ENCODE results near the gene TENT4B. TPM values are rescaled to one million over a fixed set of nuclear protein-coding genes. Genes with fewer than 3 reads are reported as not detected.
A peak's percentile ranks its signal among the peaks of the same experiment; 100 is the strongest.
"Not testable (repeated sequence)": the region's sequence is repeated elsewhere in the genome, so short reads cannot be mapped to it uniquely, and the experiment has no call there.

Gene TENT4B
- total RNA-seq, 1 donor from 2014 or later: 7.7 TPM

DNA sequence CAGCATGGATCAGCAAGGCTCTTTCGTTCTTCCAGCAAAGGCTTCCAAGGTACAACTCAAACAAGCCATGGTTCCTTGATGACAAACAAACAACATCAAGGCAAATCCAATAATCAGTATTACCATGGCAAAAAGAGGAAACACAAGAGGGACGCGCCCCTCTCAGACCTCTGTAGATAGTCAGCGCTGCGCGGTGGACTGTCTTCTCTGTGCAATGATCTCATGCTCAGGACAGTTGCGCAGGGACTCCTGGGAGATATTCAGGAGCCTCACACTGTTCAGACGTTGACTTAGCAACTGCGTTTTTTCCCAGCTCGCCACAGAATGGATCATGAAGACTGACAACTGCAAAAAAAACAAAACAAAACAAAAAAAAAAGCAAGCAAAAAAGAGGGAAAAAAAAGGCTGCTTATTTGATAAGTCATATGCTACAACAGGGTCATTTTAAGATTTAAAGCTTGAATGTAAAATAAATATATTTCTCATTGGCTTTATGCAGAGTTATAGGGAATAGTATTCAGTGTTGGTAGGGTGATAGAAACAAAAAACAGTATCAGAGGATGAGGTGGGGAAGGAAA lies 76.1 kb downstream of the TENT4B start:
- DNase-seq (ENCODE audit: low read depth in 2 of 2): no peak

DNA sequence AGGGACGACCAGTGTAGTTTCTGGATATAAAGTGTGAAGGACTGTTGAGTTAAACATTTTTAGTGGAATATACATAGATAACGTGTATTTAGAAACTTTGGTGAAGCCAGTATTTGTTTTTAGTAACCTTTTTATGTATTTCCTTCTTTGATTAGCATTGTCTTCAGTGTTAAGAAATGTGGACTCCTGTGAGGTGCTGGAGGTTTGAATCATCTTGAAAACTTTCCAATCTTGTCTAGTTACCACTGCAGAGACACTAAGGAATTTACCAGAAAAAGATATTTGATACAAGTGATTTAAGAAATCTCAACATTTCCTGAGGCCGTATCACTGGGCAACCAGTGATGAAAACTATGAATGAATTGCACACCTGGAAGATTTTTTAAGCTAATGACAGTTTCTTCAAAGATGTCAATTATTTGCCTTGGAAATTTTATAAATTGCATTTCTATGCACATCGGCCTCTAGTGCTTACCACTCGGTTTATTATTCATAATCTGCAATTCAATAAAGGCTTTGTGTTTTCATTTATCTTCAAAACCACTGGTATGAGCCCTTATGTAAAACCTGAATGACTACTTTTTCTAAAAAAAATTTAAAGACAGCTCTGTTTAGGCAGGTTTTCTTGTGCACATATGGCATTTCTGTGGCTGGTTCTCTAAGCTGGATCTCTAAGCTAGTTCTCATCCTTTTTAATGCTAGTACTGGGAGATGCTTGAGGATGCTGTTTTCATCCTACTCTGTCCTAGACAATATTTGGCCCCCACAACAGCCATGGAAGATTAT lies 81.9 kb downstream of the TENT4B start:
- no peak for DNase-seq (ENCODE audit: low read depth in 2 of 2)

DNA sequence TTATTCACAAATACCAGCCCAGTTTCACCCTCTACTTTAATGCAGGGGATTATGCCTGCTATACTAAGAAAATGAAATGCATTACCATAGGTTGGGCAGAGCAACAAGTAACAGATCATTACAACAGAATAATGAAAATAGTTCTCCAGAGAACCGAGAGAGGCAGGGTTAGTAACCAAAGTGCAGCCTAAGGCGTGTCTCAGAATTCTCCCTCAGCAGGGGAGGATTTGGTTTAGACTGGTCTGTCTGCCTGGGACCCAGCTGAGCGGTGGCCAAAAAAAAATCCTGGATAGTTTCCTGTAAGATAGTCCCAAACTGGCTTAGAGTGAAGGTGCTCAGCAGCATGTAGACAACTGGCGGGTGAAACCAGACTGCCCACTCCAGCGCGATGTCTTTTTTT lies 82.5 kb downstream of the TENT4B start:
- no peak for DNase-seq (ENCODE audit: low read depth in 2 of 2)

DNA sequence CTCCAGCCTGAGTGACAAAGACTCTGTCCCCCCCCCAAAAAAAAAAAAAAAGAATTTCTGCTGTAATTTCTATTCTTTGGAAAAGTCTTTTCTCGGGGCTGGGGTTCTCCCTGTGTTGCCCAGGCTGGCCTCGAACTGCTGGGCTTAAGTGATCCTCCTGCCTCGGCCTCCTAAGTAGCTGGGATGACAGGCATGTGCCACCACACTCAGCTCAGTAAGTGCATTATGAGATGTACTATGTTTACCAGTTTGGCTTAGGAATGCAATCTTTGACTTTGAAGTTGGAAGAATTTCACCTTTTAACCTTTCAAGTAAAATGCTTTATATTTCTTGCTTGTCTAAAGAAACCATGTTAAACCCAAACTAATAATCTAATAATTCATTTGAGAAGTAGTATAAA lies 85.2 kb downstream of the TENT4B start:
- no peak for DNase-seq (ENCODE audit: low read depth in 2 of 2)

DNA sequence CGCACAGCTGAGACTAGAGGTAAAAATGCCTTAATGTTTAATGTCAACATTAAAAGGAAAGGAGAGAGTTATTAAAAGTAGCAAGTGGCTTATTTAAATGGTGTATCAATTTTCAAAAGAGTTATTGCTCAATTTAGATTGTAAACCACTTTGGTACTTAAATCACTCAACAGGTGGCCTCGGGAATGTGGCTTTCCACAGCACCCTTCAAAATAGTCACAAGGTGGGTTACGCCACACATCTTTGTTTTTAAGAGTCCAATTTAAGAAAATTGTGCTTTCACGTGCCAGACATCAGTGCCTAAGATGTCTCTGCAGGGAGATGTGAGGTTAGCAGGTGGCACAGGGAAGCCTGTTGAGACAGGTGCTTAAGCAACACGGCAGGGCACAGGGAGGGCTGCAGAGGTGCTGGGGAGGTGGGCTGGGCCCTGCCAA lies 85.8 kb downstream of the TENT4B start:
- no peak for DNase-seq (ENCODE audit: low read depth in 2 of 2)

DNA sequence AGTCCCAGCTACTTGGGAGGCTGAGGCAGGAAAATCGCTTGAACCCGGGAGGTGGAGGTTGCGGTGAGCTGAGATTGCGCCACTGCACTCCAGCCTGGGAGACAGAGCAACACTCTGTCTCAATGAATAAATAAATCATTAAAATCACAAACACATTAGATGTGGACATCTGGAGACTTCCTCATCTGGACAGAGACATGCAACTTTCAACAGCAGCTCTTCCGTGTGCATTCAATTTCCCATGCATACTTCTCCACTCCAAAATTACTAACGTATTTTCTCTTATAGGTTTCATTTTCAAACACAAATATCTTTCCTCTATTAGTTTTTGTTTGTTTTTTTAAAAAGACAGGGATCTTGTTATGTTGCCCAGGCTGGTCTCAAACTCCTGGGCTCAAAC lies 89.9 kb downstream of the TENT4B start:
- not testable (repeated sequence) for DNase-seq (ENCODE audit: low read depth in 2 of 2)

DNA sequence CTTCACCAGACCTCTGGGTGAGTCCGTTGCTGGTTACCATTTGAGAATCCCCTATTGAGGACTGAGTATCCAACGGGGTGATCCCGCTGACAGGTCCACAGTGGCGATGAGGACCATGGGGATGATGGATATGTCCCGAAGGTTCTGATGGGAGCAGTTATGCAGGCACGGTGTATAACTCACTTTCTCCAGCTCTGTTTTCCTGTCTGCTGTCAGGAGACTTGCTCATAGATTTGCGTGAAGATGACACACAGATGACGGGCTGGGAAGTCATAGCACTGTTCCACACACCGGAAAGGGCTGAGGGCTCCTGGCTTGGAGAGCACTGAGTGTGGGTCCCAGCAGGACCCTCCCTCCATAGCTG lies 91.0 kb downstream of the TENT4B start:
- DNase-seq (ENCODE audit: low read depth in 2 of 2): peak in 1 of 2 donors; percentile 39

DNA sequence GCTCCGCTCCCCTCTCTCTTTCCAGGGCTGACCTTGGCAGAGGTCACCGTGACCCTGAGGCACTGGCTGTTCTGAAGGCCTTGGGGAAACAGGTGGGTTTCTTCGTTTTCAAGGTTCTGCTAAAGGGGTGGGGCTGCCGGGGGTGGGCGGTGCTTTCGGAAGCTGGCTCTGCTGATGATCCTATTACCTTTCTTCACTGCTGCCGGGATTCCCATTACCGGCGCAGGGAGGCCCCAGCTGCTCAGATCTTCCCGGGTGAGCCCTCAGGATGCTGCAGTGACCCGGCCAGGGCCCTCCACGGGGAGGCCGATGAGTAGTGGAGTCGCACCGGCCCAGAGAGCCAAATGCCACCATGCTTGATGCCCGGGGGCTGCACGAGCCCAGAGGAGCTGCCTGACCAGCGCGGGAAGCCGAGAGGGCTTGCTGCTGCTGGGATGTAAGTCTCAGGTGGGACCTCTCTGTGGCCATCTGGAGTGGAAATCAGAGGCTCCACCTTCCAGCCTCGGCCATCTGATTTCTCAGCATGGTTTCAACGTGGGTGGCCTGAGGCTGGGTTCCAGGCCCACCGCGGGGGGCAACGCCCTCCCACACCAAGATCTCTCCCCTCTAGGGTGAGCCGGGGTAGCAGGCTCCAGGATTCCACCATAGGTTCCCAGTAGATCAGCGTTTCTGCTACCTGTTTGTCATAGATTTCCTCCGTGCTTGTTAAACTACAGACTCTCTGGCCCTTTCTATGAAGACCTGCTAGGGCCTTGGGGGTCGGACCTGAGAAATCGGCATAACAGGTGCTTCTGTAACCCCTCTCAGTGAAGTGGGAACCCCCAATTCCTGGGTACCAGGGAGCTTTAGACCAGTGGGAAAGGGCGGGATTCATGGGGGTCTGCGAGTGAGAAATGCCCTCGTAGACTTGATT lies 91.7 kb downstream of the TENT4B start:
- DNase-seq (ENCODE audit: low read depth in 2 of 2): no peak

DNA sequence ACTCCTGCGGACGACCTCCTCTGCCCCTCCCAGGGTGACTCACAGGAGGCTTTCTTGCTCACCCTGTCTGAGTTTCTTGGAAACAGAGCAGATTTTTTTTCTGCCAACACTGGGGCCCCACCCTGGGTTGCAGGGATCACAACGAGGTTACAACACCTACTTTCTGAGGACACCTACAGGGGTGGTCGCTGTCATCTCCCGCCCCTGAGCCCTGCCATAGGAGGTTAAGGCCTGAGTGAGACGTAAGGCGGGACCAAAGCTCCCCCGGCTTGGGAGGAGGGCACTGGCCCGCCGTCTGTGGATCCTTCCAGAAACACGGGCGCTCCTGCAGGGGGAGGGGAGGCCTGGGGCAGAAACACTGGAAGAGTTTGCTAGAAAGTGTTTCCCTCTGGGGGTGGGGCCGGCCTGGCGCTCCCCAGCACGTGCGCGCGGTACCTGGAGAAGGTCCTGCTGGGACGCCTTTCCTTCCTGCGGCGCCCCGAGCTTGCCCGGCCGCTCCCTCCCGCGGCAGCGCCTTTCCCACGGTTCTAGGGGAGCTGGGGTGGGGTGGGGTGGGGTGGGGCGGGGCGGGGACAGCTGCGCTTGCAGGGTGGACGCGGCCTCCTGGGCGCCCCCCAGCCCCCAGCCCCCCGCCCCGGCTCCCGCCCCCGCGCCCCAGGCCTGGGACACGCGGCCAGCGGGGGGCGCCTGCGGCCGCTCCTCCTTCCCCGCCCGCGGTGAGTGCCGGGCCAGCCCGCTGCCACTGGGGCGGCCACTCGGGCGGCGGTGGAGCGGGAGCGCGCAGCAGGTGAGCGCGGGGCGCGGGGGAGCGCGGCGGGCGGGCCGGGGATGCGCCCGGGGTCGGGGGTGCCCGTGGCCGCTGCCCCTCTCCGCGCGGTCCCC lies 92.6 kb downstream of the TENT4B start:
- peak; percentile 51 to 57 for DNase-seq (ENCODE audit: low read depth in 2 of 2)

DNA sequence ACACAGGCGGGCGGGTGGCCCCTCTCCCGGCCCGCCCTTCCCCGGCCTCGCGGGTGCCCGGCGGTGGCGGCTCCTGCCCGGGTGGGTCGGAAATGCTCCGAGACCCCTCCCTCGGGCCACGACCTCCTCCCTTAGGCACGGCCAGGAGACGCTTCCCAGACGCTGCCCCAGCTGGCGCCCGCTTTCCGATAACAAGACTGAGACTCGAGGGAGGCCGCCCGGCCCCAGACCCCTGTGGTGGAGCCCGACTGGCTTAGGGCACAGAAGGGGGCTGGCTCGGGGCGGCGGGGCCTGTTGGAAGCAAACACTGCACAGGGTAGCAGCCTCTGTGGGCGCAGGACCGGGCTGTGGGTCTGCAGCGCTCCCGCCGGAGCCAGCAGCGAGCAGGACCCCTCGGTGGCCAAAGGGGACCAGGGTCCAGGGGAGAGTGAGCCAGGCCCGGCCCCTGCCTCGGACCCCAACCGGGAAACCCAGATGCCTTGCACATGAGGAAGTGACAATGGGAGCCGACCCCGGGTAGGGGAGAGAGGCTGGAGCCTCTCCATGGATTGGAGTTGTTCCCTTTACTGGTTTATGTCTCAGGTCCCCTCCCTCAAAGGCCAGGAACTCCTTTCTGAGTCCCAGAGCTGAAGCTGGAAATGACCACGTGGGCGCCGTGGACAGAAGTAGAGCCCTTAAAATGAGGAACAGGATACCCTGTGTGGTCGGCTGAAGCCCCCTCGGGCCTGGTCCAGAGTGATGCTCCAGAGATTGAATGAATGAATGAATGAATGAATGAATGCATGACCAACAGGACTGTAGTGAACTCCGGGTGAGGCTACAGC lies 93.4 kb downstream of the TENT4B start:
- peak in 1 of 2 donors; percentile 12 for DNase-seq (ENCODE audit: low read depth in 2 of 2)

DNA sequence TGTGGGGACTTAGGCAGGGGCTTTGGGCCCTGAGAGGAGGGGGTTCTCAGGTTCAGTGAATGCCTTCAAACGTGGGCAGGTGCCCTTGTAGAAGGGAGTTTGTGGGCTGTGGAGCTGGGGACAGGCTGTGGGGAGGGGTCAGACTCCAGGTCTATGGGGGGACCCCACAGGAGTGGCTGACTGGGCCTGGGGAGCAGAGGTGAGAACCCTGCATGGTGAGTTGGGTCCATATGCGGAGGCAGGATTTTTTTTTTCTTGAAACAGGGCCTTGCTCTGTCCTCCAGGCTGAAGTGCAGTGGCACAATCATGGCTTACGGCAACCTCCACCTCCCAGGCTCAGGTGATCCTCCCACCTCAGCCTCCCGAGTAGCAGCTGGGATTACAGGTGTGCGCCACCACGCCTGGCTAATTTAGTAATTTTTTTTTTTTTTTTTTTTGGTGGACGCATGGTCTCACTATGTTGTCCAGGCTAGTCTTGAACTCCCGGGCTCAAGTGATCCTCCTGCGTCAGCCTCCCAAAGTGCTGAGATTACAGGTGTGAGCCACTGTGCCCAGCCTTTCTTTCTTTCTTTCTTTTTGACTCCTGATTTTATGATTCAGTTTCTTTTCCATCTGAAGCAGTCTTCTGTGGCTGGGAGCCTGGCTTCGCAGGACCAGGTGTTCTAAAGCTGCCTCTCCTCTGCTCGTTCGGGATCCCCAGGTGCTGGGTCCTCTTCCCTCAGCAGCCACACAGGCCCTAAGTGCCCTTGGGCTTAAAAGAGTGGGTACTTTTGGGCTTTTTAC lies 94.2 kb downstream of the TENT4B start:
- DNase-seq (ENCODE audit: low read depth in 2 of 2): no peak

DNA sequence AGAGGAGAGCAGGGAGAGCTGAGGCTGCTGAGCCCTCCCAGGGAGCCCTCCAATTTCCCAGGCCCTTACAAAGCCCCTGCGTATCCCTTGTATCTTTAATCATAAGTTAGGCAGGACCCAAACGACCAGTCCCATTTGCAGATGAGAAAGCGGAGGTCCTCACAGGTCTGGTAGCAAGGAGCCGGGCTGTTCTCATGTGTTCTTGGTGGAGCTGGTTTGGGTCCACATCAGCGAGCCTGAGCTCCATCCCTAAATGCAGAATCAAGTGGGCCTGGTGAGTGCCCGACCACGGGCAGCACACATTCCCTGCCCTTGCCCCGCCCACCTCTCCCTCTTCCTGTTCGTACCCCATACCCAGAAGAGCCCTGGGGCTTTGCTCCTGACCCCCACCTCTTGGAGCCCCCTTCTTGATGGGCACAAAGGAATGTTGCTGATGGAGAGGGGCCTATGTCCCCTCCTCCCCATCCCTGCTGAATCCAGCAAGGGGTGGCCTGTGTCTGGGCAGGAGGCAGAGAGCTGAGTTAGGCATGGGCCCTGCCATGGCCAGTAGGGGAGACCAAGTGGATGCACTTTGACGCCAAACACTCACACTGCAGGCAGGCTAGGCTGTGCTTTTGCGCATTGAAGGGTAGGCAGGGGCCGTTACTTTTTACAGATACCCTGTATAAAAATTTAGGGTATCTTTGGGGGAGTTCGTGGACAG lies 95.0 kb downstream of the TENT4B start:
- DNase-seq (ENCODE audit: low read depth in 2 of 2): no peak

DNA sequence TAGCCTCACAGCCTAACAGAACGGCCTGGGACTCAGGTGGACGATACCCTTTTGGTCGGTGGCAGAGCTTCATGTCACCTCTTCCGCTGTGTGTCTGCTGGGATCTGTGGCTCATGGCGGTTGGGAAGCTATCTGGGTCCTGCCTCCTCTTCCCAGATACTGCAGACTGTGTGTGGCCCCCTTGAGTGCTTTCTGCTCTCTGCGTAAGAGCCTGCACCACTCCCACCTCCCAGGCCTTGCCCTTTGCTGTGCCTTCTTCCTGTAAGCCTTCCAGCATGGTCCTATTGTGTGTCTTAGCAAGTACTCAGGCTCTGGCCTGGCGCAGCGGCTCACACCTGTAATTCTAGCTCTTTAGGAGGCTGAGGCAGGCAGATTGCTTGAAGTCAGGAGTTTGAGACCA lies 95.7 kb downstream of the TENT4B start:
- DNase-seq (ENCODE audit: low read depth in 2 of 2): no peak

DNA sequence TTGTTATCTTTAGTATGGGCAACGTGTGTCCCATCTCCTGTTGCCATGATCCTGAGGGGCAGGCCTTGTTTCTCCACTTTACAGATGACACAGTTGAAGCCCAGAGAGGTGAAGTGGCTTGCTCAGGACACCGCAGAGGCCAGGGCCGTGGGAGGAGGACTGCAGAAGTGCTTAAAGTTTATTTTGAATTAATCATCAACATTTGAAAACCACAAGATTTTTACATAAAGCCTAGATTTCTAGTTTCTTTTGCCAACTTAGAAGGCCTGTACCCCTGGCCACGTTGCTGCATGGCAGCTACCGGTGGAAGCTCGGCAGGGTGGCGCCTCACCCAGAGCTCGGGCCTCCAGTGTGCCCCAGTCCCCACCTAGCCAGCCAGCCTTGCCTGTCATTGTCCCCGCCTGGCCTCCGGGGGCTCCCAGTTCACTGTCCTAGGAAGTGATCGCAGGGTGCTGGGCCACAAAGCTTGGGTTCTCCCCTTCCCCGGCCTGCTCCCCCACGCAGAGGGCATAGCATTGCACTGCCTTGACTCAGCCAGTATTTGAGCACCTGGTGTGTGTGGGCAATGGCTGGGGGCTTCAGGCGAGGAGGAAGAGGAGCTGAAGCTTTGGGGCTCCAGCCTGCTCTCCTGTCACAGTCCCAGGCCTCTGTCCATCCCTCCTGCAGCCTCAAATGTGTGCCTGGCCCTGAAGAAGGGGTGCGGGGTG lies 98.4 kb downstream of the TENT4B start:
- no peak for DNase-seq (ENCODE audit: low read depth in 2 of 2)

DNA sequence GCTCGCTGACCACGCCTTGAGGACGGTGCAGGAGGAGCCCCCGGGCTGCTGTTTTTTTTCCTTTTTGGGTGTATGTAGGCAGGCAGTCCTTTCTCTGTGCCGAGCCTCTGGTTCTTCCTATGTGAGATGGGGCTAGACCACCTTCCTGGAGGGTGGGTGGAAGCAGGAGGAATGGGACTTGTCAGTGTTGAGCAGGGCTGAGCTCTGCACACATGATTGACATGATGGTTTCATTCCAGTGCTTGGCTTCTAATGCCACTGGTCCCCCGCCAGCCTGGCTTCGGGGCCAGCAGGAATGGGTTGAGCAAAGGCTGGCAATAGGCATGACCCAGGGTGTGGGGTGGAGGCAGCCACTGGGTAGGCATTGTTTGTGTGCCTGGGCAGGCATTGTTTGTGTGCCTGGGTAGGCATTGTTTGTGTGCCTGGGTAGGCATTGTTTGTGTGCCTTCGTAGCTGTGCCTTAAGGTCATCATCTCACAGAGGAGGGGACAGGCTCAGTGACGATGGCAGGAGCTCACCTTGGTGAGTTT lies 99.0 kb downstream of the TENT4B start:
- DNase-seq (ENCODE audit: low read depth in 2 of 2): no peak

DNA sequence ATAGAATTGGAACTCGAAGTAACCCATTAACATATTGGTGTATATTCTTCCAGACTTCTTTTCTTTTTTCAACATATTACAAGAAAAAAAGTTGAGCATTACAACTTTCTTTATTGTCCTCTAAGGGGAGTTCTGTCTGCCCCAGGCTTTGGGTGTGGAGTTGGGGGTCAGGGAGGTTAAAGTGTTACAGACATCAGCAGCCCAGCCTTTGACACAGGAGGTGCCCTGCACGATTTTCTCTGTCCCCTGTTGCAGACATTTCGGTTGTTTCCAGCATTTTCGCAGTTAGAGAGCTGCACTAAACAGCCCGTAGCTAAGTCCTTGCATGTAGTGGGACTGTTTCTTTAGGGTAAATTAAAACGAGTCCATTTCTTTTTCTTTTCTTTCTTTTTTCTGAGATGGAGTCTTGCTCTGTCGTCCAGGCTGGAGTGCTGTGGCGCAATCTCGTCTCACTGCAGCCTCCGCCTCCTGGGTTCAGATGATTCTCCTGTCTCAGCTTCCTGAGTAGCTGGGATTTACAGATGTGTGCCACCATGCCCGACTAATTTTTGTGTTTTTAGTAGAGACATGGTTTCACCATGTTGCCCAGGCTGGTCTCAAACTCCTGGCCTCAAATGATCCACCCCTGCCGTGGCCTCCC lies 99.9 kb downstream of the TENT4B start:
- no peak for DNase-seq (ENCODE audit: low read depth in 2 of 2)

DNA sequence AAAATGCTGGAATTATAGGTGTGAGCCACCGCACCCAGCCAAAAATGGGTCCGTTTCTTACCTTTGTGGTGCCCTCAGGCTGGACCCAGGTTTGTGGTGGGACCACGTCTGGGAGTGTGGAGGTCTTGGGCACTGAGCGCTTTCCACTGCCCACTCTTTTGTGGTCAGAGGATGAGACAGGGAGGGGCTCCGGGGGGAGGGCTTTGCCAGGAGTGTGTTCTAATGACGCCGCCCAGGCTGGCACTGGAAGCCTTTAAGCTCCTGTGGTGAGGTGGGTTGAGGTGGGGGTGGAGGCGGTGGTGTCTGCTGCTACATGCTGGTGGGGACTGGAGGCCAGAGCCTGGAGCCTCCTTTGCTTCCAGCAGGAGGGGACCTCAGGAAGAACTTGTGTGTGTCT lies 100.4 kb downstream of the TENT4B start:
- no peak for DNase-seq (ENCODE audit: low read depth in 2 of 2)

DNA sequence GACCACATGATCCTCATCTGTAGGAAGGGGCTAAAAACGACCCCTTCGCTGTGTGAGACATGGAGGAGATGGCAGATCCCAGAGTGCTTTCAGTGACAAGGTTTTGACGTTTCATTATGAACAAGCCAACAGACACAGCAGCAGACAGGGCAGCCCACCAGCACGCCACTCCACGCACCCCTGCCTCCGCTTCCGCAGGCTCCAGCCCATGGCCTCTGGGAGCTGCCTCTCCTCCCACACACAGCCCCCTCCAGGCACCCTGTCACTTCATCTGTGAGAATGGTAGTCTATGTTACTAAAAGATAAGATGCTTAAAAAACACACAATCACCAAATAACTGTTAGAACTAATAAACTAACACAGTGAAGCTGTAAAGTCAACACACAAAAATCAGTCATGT lies 101.0 kb downstream of the TENT4B start:
- no peak for DNase-seq (ENCODE audit: low read depth in 2 of 2)

All from lung microvascular endothelial cell (primary cell).